WTC11 (cell line): ENCODE data around the gene LCE2D. TPM values are rescaled to one million over a fixed set of nuclear protein-coding genes. Genes with fewer than 3 reads are reported as not detected.

ENCODE experiments used
- ATAC-seq: fragments of 200-7000 bp; cut with Tn5 transposase; 2 replicates; pipeline ENCODE4 v1.10.0; 2021; ENCODE audit warnings: mild to moderate bottlenecking, moderate library complexity
- CTCF ChIA-PET: fragments of 300-600 bp; sonication (Branson Sonifier 250); formaldehyde crosslinking; loops from one replicate; lab custom pipeline; 2021; ENCODE audit warnings: antibody characterized with exemption; lab: Charles Lee
- POLR2A ChIA-PET: fragments of 350-600 bp; sonication (Branson Sonifier 250); formaldehyde crosslinking; loops from one replicate; lab custom pipeline; 2021; ENCODE audit warnings: antibody characterized with exemption; lab: Charles Lee
- DNase-seq: peaks from one replicate; pipeline ENCODE4 v3.0.0; 2021; ENCODE audit warnings: low spot score
- H3K27ac Mint-ChIP-seq: 2 replicates; pipeline ENCODE4 v1.8.0; 2021; ENCODE audit warnings: mixed read lengths
- H3K27me3 Mint-ChIP-seq: 2 replicates; pipeline ENCODE4 v1.8.0; 2021; ENCODE audit warnings: low read depth, mild to moderate bottlenecking, moderate library complexity, mixed read lengths
- H3K36me3 Mint-ChIP-seq: 2 replicates; pipeline ENCODE4 v1.8.0; 2021; ENCODE audit warnings: mixed read lengths
- H3K4me1 Mint-ChIP-seq: 2 replicates; pipeline ENCODE4 v1.8.0; 2022; ENCODE audit warnings: mixed read lengths
- H3K4me3 Mint-ChIP-seq: 2 replicates; pipeline ENCODE4 v1.8.0; 2021; ENCODE audit warnings: mild to moderate bottlenecking, moderate library complexity, mixed read lengths
- H3K9me3 Mint-ChIP-seq: 2 replicates; pipeline ENCODE4 v1.8.0; 2021; ENCODE audit warnings: mixed read lengths
- ATF2 ChIP-seq: sonication (generic); formaldehyde crosslinking; IDR thresholded peaks from 2 replicates; pipeline ENCODE4 v1.8.1; 2022; ENCODE audit warnings: low read depth, missing genetic modification reagents, borderline replicate concordance
- FOXJ3 ChIP-seq: sonication (generic); formaldehyde crosslinking; IDR thresholded peaks from 2 replicates; pipeline ENCODE4 v1.9.0; 2021; ENCODE audit warnings: missing genetic modification reagents, mild to moderate bottlenecking, borderline replicate concordance
- FOXK1 ChIP-seq: sonication (generic); formaldehyde crosslinking; IDR thresholded peaks from 2 replicates; pipeline ENCODE4 v1.8.0; 2022; ENCODE audit warnings: mild to moderate bottlenecking, moderate library complexity, missing genetic modification reagents
- FOXP1 ChIP-seq: sonication (generic); formaldehyde crosslinking; IDR thresholded peaks from 2 replicates; pipeline ENCODE4 v1.8.0; 2022; ENCODE audit warnings: missing genetic modification reagents, mild to moderate bottlenecking, moderate library complexity, borderline replicate concordance
- GABPB1 ChIP-seq: sonication (generic); formaldehyde crosslinking; IDR thresholded peaks from 2 replicates; pipeline ENCODE4 v1.8.1; 2023; ENCODE audit warnings: mild to moderate bottlenecking, missing genetic modification reagents
- HMGA2 ChIP-seq: fragments of 250-450 bp; sonication (Bioruptor Pico); IDR thresholded peaks from 2 replicates; pipeline ENCODE4 v1.4.0; 2021; ENCODE audit warnings: mild to moderate bottlenecking, moderate library complexity
- JUN ChIP-seq: sonication (generic); formaldehyde crosslinking; IDR thresholded peaks from 2 replicates; pipeline ENCODE4 v1.8.0; 2023; ENCODE audit warnings: mild to moderate bottlenecking, missing genetic modification reagents
- MLX ChIP-seq: sonication (generic); formaldehyde crosslinking; IDR thresholded peaks from 2 replicates; pipeline ENCODE4 v1.8.1; 2023; ENCODE audit warnings: mild to moderate bottlenecking, missing genetic modification reagents, moderate library complexity
- NR1H2 ChIP-seq: sonication (generic); formaldehyde crosslinking; IDR thresholded peaks from 2 replicates; pipeline ENCODE4 v1.9.0; 2021; ENCODE audit warnings: mild to moderate bottlenecking, moderate library complexity, missing genetic modification reagents
- SMAD3 ChIP-seq: sonication (generic); formaldehyde crosslinking; IDR thresholded peaks from 2 replicates; pipeline ENCODE4 v1.8.0; 2022; ENCODE audit warnings: missing genetic modification reagents, mild to moderate bottlenecking, borderline replicate concordance
- SMAD4 ChIP-seq: sonication (generic); formaldehyde crosslinking; IDR thresholded peaks from 2 replicates; pipeline ENCODE4 v1.8.0; 2022; ENCODE audit warnings: mild to moderate bottlenecking, missing genetic modification reagents
- TEAD4 ChIP-seq: sonication (generic); formaldehyde crosslinking; IDR thresholded peaks from 2 replicates; pipeline ENCODE4 v1.8.0; 2022; ENCODE audit warnings: mild to moderate bottlenecking, missing genetic modification reagents
- ZNF317 ChIP-seq: sonication (generic); formaldehyde crosslinking; IDR thresholded peaks from 2 replicates; pipeline ENCODE4 v1.8.1; 2023; ENCODE audit warnings: low read depth, mild to moderate bottlenecking, moderate library complexity, missing genetic modification reagents, borderline replicate concordance
- ZNF416 ChIP-seq: fragments of 250-450 bp; sonication (Bioruptor Pico); IDR thresholded peaks from 2 replicates; pipeline ENCODE4 v1.9.0; 2021; ENCODE audit warnings: mild to moderate bottlenecking, inconsistent platforms
- ZNF423 ChIP-seq: fragments of 250-450 bp; sonication (Bioruptor Pico); IDR thresholded peaks from 2 replicates; pipeline ENCODE4 v2.1.2; 2022; ENCODE audit warnings: mild to moderate bottlenecking, moderate library complexity
- ZSCAN18 ChIP-seq: fragments of 250-450 bp; sonication (Bioruptor Pico); IDR thresholded peaks from 2 replicates; pipeline ENCODE4 v2.1.2; 2022; ENCODE audit warnings: mild to moderate bottlenecking, moderate library complexity
- total RNA-seq: library from RNA; stranded (reverse); gene quantifications from 3 replicates; pipeline ENCODE4 v1.2.3, GENCODE V29; 2021
- TF ChIP-seq, protein P1 (sequence below): sonication (generic); formaldehyde crosslinking; IDR thresholded peaks from 2 replicates; pipeline ENCODE4 v1.8.0; 2022; ENCODE audit warnings: mild to moderate bottlenecking, missing genetic modification reagents
- TF ChIP-seq, protein P2 (sequence below): sonication (generic); formaldehyde crosslinking; conservative IDR thresholded peaks from 2 replicates; pipeline ENCODE4 v1.8.1; 2022; ENCODE audit warnings: mild to moderate bottlenecking, missing genetic modification reagents
- TF ChIP-seq, protein P3 (sequence below): fragments of 250-450 bp; sonication (Bioruptor Pico); conservative IDR thresholded peaks from 2 replicates; pipeline ENCODE4 v1.9.0; 2021; ENCODE audit warnings: mild to moderate bottlenecking
- TF ChIP-seq, protein P4 (sequence below): fragments of 250-450 bp; sonication (Bioruptor Pico); IDR thresholded peaks from 2 replicates; pipeline ENCODE4 v1.8.0; 2021; ENCODE audit warnings: mild to moderate bottlenecking
- TF ChIP-seq, protein P5 (sequence below): sonication (generic); formaldehyde crosslinking; IDR thresholded peaks from 2 replicates; pipeline ENCODE4 v1.8.0; 2022; ENCODE audit warnings: mild to moderate bottlenecking, missing genetic modification reagents
- TF ChIP-seq, protein P6 (sequence below): sonication (generic); formaldehyde crosslinking; IDR thresholded peaks from 2 replicates; pipeline ENCODE4 v1.8.1; 2023; ENCODE audit warnings: mild to moderate bottlenecking, missing genetic modification reagents

Gene LCE2D
- total RNA-seq, 1 experiment from 2014 or later = not detected

DNA sequence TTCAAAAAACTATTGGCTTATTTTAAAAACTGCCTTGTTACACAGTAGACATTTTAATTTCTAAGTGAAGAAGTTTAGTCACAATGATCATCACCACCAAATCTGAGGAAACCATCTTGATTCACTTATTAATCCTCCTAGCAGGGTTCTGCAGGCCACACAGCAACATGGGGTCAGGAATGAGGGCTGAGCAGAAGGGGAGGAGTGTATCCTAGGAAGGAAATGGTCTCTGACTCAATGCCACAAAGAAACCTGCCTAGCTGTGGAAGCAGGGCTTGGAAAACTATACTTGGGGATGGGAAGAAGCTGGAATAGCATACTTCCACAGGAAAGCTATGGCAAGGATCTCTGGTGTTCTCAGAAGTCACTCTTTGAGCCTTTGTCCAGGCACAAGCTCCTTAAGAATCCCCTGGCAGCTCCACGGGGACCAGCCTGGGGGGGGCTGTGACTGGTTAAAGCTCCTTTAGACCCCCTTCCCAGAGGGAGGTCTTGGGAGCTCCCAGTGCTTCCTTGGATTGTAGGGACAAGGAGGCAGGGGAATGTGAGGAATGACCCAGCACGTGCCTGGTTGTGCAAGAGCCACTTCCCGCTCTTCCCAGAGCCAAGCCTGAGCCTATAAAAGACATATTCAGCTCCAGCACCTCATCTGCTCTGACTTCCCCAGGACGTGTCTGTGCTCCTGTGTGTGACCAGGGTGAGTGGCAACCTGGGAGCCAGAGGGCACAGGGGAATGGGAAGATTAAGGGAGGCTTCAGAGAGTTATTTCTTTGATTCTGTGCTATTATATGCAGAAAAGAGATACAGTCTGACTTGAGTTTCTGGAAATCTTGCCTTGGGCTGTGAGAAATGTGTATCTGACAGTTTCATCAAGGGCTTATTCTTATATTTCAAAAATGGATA lies 34.8 kb downstream of the LCE2D start, which contains the start of gene LCE2A:
TSS of gene LCE2A (plus strand) at position 645 of the 900 bp plus-strand sequence. CDS start 557 bp downstream, outside the sequence.
- ATAC-seq = no peak
- Mint-ChIP-seq H3K4me1 (no peaks in the 10 kb centered on the region), H3K4me3 (no peak within 1 kb of the TSS), H3K27ac (no peak within 1 kb of the TSS), H3K9me3 (peaks cover 85% of the 10 kb centered on the region), H3K27me3 (peaks cover 9% of the 10 kb centered on the region), H3K36me3 (peaks cover 75% of the 10 kb centered on the region)
- CTCF ChIA-PET = no interaction called here
- DNase-seq = no peak
- POLR2A ChIA-PET = no interaction called here
- TF ChIP-seq GABPB1 = no peak
- no peak for TF ChIP-seq ATF2
- TF ChIP-seq, protein P1, sequence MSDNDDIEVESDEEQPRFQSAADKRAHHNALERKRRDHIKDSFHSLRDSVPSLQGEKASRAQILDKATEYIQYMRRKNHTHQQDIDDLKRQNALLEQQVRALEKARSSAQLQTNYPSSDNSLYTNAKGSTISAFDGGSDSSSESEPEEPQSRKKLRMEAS (CRISPR knock-in tag) = no peak
- no peak for TF ChIP-seq ZSCAN18 (CRISPR knock-in tag)
- TF ChIP-seq, protein P2, sequence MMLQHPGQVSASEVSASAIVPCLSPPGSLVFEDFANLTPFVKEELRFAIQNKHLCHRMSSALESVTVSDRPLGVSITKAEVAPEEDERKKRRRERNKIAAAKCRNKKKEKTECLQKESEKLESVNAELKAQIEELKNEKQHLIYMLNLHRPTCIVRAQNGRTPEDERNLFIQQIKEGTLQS (CRISPR knock-in tag) = no peak
- TF ChIP-seq FOXJ3 (CRISPR knock-in tag) = no peak
- TF ChIP-seq FOXP1 (CRISPR knock-in tag) = no peak
- no peak for TF ChIP-seq FOXK1
- no peak for TF ChIP-seq HMGA2 (CRISPR knock-in tag)
- TF ChIP-seq ZNF416 (CRISPR knock-in tag) = no peak
- TF ChIP-seq TEAD4 (CRISPR knock-in tag) = no peak
- TF ChIP-seq, protein P3, sequence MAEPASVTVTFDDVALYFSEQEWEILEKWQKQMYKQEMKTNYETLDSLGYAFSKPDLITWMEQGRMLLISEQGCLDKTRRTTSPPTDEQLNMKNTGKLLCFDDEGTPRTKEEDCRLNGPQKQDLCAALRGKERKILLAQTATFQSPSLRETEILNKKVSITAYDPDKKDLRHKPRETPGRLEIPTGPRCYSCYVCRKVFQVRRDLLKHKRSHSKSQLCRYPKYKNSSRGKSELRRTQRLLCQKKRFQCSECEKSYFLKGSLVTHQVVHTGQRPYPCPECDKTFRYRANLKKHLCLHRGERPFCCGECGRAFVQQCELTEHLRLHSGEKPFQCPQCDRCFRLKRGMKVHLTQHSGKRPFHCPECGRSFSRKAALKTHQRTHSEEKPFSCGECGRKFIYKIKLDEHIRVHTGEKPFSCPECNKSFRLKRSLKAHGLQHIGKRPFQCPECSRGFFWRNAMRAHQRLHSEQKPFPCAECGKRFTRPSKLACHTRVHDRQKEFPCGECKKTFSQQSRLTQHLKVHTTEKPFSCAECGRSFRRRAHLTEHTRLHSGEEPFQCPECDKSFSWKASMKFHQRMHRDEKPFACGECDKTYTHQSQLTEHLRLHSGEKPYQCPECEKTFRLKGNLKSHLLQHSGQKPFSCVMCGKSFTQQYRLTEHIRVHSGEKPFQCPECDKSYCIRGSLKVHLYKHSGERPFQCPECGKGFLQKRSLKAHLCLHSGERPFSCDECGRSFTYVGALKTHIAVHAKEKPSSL (CRISPR knock-in tag) = no peak
- no peak for TF ChIP-seq ZNF317 (CRISPR knock-in tag)
- TF ChIP-seq SMAD3 (CRISPR knock-in tag) = no peak
- TF ChIP-seq, all 79 proteins: peak for 0

- no peak overlapping the region for H3K27ac Mint-ChIP-seq
- peaks cover 86% of the 10 kb centered on the region for H3K9me3 Mint-ChIP-seq
- ChIA-PET CTCF (no interaction called here), POLR2A (no interaction called here)
- peaks cover 75% of the 10 kb centered on the region for H3K36me3 Mint-ChIP-seq
- no peak for DNase-seq
- H3K4me3 Mint-ChIP-seq = no peak overlapping the region
- H3K4me1 Mint-ChIP-seq = no peaks in the 10 kb centered on the region
- no peak for ATAC-seq
- peaks cover 3% of the 10 kb centered on the region; the same call in 1 of the 2 replicates for H3K27me3 Mint-ChIP-seq
- no peak for TF ChIP-seq TEAD4 (CRISPR knock-in tag)
- TF ChIP-seq ZNF423 (CRISPR knock-in tag) = no peak
- TF ChIP-seq, protein P4, sequence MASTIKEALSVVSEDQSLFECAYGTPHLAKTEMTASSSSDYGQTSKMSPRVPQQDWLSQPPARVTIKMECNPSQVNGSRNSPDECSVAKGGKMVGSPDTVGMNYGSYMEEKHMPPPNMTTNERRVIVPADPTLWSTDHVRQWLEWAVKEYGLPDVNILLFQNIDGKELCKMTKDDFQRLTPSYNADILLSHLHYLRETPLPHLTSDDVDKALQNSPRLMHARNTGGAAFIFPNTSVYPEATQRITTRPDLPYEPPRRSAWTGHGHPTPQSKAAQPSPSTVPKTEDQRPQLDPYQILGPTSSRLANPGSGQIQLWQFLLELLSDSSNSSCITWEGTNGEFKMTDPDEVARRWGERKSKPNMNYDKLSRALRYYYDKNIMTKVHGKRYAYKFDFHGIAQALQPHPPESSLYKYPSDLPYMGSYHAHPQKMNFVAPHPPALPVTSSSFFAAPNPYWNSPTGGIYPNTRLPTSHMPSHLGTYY (CRISPR knock-in tag) = no peak
- TF ChIP-seq, protein P5, sequence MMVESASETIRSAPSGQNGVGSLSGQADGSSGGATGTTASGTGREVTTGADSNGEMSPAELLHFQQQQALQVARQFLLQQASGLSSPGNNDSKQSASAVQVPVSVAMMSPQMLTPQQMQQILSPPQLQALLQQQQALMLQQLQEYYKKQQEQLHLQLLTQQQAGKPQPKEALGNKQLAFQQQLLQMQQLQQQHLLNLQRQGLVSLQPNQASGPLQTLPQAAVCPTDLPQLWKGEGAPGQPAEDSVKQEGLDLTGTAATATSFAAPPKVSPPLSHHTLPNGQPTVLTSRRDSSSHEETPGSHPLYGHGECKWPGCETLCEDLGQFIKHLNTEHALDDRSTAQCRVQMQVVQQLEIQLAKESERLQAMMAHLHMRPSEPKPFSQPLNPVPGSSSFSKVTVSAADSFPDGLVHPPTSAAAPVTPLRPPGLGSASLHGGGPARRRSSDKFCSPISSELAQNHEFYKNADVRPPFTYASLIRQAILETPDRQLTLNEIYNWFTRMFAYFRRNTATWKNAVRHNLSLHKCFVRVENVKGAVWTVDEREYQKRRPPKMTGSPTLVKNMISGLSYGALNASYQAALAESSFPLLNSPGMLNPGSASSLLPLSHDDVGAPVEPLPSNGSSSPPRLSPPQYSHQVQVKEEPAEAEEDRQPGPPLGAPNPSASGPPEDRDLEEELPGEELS = no peak
- TF ChIP-seq GABPB1 = no peak
- TF ChIP-seq MLX = no peak
- TF ChIP-seq, protein P6, sequence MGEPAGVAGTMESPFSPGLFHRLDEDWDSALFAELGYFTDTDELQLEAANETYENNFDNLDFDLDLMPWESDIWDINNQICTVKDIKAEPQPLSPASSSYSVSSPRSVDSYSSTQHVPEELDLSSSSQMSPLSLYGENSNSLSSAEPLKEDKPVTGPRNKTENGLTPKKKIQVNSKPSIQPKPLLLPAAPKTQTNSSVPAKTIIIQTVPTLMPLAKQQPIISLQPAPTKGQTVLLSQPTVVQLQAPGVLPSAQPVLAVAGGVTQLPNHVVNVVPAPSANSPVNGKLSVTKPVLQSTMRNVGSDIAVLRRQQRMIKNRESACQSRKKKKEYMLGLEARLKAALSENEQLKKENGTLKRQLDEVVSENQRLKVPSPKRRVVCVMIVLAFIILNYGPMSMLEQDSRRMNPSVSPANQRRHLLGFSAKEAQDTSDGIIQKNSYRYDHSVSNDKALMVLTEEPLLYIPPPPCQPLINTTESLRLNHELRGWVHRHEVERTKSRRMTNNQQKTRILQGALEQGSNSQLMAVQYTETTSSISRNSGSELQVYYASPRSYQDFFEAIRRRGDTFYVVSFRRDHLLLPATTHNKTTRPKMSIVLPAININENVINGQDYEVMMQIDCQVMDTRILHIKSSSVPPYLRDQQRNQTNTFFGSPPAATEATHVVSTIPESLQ (CRISPR knock-in tag) = no peak
- no peak for TF ChIP-seq JUN (CRISPR knock-in tag)
- no peak for TF ChIP-seq SMAD4 (CRISPR knock-in tag)
- no peak for TF ChIP-seq NR1H2 (CRISPR knock-in tag)
Measured at GRCh38 chr1:152699746-152700145, 36.6 kb downstream of the LCE2D start.
